NOMO-1 treated with dmso at 0.1 percent for 144 hours (cell line): ENCODE measurements around the gene ACTR5.
"Not testable (repeated sequence)": the region's sequence is repeated elsewhere in the genome, so short reads cannot be mapped to it uniquely, and the experiment has no call there.

Source experiments
- DNase-seq: peaks from one replicate; lab custom pipeline; 2025; ENCODE audit not compliant: unreplicated experiment; lab: John Stamatoyannopoulos, UW

The ACTR5 gene

DNA sequence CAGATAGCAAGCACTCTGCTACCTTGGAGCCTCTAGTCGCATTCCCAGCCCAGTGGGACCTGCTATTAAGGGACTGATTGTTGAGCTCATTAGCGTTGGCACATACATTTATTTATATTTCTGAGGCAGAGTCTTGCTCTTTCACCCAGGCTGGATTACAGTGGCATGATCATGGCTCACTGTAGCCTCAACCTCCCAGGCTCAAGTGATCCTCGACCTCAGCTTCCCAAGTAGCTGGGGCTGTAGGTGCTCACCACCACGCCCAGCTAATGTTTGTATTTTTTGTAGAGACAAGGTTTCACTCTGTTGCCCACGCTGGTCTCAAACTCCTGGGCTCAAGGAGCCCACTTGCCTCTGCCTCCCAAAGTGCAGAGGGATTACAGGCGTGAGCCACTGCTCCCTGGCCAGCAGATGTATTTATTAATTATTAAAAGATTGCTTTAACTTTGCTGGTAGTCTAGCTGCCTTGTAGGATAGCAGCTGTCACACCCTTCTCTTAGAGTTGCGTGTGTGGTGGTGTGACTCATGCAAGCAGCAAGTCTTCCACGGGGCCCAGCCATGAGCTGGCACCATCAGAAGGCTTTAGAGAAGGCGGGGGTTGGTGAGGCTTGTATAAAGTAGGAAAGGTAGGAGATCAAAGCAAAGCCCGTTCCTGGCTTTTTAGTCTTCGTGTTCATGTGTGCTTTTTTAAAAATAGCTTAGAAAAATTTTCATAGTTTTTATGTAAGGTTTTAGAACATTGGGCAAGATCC, 16.5 kb downstream of the ACTR5 start:
- peak; percentile 34 for DNase-seq

DNA sequence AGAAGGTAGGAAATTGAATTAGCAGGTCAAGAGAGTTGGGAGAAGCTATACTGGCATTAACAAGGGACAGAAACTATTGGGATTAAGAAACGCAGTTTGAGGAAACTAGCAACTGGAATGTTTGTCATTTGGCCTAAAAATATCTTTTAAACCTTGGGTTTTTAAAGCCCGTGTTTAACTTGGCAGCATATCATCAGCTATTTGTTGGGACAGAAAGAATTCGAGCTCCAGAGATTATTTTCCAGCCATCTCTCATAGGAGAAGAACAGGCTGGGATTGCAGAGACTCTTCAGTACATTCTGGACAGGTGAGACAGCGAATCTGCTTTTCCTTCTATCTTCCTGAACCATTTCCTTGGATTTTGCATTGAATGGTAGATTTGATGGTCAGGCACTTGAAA, 17.8 kb downstream of the ACTR5 start:
- DNase-seq, result no peak

DNA sequence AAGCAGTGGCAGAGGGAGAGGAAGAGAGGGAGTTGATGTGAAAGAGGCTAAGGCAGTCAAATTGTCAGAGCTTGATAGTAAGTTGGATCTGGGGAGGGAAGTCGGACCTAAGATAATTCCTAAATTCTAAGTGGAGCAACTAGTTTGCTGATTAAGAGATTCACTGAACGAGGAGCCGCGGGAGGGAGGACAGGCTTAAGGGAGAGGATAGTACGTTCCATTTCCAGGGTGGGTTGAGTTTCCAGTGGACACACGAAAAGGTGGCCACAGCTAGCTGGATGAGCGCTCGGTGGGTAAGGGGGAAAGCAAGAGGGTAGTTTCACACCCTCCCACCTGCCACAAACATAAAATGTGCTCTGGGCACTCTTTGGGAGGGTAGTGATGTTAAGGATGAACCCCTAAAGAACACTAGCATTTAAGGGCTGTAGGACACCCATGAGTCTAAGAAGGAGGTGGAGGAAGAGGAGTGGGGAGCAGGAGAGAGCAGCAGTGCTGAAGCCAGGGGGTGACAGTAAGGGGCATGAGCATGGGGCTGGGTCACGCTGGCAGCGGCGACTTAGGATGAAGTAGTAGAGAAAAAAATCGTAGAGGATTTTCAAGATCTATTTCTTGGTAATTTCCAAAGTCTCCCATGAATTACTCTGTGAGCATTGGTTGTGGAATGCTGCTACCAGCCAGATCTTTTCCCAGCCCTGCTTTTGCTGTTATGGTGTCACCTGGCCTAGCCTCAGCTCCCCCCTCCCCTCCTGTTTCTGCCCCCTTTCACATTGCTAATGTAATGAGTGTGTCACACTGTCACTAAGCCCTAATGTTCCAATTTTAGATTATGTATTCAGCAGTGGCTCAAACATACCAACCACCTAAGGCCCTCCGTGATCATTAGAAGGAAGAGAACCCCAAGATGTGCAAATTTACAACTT, 21.4 kb downstream of the ACTR5 start:
- no peak for DNase-seq

DNA sequence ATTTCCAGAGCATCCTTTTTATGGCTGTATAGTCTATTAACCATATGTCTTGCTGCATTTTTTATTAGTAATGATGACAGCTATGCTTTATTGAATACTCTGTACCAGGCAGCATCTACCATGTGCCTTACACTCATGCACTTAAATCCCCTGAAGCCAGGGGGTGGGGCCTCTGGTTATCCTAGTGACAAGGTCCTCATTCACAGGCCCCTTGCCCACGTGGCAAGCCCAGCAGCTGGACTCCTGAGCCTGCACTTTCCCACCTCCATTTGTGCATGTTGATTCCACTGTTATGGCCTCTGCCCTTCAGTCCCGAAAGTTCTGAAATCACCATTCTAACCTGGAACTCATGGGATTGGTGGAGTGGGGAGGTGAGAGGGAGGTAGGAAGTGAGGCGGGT, 22.3 kb downstream of the ACTR5 start:
- DNase-seq, result no peak

DNA sequence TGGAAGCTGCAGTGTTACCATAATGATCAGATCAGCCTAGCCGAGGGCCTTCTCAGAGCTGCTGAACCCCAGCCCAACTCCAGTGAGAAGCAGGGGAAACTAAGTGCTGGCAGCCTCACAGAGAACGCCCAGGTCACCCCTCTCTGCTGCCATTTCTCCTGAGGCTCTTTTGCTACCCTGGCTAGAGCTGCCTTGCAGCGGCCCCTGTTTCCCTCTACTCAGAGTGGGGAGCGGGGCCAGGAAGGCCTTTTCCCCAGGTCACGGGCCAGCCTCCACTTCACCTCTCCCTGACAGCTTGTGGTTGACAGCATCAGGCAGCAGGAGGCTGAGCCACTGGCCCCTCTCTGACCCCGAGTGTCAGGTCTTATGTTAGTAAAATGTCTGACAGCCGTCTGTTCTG, 22.7 kb downstream of the ACTR5 start:
- no peak for DNase-seq

DNA sequence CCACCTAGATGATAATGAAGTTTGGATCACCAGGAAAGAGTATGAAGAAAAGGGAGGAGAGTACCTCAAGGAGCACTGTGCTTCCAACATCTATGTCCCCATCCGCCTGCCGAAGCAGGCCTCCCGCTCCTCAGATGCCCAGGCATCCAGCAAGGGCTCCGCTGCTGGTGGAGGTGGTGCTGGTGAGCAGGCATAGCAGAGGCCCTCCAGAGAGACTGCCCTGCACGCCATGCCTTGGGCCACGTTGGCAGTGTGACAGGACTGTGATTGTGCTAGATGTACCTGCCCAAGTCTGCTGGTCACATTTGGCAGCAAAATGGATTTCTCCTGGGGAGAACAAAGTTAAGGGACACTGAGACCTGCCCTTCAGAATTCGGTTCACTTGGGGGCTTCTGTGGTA, 23.4 kb downstream of the ACTR5 start:
- DNase-seq, result no peak

DNA sequence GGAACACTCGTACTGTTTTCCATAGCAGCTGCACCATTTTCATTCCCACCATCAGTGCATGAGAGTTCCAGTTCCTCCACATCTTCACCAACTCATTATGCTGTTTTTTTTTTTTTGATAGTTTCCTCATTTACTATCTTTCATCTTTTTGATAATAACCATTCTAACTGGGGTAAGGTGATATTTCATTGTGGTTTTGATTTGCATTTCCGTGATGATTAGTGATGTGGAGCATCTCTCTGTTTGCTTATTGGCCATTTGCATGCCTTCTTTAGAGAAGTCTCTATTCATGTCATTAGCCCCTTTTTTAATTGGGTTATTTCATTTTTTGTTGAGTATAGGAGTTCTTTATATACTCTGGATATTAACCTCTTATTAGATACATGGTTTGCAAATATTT, 25.9 kb downstream of the ACTR5 start:
- DNase-seq, result no peak

DNA sequence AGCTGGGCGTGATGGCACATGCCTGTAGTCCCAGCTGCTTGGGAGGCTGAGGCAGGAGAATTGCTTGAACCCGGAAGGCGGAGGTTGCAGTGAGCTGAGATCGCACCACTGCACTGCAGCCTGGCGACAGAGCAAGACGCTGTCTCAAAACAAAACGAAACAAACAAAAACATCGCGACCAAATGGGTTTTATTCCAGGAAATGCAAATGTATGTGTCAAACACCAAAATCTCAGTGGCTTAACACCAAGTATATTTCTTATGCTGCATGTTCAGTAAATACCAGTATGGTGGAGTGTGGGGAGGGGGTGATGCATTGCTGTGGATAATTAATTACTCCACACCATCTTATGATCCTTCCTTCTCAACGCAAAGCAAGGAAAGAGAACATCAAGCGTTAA, 28.1 kb downstream of the ACTR5 start:
- no peak for DNase-seq

DNA sequence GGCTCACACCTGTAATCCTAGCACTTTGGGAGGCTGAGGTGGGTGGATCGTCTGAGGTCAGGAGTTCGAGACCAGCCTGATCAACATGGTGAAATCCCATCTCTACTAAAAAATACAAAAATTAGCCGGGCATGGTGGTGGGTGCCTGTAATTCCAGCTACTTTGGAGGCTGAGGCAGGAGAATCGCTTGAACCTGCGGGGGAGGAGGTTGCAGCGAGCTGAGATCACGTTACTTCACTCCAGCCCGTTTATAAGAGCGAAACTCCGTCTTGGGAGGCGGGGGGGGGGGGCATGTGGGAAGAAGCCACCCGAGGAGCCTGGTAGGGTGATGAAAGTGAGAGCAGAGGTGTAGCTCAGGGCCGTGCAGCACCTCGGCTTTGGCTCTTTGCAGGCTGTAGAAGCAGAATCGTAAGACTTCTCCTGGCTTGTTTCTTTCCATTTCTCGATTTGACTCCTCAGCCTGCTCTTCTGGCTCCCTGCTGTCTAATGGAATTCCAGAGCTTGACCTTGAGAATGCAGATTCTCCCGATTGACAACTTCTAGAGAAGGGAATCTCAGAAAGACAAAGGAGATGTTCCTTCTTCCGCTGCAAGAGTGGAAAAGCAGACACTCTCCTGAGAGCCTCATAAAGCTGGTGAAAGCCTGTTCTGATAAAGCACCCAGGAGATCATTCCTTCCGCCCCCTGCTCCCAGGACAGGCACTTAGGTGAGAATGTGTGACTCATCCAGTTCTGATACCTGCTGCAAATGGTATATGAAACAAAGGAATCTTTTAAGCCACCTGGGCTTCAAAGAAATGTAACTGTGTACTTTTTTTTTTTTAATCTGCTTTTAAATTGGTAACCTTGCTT, 31.2 kb downstream of the ACTR5 start:
- DNase-seq, result no peak

DNA sequence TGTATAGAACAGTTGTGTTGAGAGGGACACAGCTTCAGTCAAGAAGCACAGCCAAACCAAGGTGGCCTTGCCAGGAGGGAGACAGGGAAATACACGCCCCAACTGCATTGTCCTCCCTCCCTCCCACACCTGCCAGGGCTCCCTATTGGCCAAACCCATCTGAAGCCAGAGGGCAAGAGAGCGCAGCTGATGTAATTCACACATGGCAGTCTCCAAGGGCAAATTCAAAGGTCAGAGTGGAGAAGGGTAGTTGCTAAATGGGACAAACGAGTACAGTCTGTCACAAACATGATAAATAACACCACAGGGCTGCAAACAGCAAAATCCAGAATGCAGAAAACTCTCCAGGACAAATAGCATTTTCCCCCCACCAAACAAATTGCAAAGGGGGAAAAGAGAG, 34.0 kb downstream of the ACTR5 start:
- no peak for DNase-seq

DNA sequence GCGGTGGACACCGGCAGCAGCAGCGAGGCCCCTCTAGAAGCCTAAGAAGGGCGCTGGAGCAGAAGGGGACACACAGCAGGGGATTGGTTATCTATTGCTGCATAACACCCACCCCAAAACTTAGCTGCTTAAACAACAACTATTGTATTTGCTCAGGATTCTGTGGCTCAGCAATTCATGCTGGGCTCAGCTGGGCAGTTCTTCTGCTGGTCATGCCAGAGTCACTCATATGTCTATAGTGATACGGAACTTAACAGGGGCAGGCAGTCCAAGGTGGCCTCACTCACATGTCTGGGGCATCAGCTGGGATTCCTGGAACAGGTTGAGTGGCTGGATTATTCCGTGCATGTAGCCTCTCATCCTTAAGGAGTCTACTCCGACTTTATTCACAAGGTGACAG, 39.6 kb downstream of the ACTR5 start:
- DNase-seq, result no peak

DNA sequence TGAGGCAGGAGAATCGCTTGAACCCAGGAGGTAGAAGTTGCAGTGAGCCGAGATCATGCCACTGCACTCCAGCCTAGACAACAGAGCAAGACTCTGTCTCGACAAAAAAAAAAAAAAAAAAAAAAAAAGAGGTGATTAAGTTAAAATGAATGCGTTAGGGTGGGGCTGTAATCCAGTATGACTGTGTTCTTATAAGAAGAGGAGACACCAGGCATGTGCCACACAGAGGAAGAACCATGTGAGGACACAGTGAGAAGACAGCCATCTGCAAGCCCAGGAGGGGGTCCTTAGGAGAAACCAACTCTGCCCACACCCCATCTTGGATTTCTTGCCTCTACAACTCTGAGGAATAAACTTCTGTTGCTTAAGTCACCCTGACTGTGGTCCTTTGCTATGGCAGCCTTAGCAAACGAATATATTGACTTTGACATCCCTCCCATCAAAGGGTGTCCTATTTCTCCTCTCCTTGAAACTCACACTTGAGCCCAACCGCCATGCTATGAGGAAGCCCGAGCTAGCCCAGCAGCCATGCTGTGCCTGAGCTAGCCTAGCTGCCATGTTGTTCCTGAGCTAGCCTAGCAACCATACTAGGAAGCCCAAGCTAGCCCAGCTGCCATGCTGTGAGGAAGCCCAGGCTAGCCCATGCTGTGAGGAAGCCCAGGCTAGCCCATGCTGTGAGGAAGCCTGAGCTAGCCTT, 41.4 kb downstream of the ACTR5 start:
- DNase-seq, result no peak

DNA sequence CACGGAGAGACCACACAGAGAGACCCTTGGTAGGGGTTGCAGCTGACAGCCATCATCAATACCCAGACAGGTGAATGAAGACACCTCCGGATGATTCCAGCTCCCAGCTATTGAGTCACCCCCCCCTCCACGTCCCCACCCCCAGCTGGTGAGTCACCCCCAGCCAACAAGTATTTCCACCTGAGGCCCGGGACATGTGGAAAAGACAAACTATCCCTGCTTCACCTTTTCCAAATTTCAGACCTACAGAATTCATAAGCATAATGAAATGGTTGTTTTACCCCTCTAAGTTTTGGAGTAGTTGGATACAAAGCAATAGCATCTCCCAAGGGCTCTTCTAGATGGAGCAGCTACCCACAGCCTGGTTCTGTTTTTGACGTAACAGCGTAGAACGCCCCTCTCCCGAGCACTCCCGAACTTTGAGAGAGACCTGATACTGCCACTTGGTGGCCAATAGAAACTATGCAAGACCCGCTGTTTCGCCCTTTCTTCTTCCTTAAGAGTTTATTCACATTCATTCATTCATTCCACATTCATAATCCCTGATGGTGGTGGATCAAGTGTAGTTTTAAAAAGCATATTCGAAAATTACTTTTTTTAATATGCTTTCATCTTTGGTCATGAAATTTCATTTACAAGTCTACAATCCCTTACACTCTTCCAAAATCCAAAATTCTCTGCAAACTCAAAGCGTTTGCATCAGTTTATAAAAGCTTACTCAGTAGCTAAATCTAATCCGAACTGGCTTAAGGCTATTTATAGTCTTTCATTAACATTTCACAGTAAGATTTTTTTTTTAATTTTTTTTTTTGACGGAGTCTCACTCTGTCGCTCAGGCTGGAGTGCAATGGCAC, 42.2 kb downstream of the ACTR5 start:
- peak; percentile 51 for DNase-seq

DNA sequence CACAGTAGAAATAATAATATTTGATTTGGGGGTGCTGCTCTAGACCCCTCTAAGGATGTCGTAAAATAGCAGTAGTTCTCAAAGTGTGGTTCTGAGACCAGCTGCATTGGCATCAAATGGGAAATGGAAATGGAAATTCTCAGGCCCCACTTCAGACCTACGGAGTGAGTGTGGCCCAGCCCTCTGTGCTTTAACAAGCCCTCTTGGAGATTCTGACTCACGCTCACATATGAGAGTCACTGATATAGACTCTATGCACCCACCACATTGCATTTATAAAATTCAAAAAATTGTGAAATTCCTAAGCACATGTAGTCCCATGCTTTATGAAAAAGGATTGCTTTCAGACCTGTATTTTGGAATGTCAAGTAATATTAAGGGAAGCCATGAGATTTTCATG, 43.0 kb downstream of the ACTR5 start:
- DNase-seq, result no peak

DNA sequence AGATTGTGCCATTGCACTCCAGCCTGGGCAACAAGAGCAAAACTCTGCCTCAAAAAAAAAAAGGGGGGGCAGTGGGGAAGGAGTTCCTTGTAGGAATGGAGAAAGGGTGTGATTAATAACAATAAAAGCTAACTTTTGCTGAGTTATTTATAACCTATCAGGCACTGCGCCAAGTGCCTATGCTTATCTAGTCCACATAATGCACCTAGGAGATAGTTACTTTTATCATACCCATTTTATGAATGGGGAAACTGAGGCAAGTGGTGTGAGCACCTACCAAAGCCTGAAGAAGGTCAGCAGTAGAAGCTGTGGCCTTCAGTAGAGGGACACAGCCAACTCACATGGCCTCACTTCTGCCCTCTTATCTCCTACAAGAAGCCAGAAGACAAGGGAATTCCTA, 43.7 kb downstream of the ACTR5 start:
- no peak for DNase-seq

DNA sequence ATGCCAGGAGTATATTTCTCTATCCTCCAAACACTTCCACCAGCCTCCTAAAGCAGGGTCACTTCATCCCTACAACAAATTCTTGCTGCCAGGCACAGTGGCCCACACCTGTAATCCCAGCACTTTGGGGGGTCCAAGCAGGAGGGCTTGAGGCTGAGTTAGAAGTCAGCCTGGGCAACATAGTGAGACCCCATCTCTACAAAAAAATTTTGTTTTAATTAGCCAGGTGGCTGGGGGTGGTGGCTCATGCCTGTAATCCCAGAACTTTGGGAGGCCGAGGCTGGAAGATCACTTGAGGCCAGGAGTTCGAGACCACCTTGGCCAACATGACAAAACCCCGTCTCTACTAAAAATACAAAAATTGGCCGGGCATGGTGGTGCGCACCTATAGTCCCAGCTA, 45.8 kb downstream of the ACTR5 start:
- DNase-seq, result not testable (repeated sequence)

DNA sequence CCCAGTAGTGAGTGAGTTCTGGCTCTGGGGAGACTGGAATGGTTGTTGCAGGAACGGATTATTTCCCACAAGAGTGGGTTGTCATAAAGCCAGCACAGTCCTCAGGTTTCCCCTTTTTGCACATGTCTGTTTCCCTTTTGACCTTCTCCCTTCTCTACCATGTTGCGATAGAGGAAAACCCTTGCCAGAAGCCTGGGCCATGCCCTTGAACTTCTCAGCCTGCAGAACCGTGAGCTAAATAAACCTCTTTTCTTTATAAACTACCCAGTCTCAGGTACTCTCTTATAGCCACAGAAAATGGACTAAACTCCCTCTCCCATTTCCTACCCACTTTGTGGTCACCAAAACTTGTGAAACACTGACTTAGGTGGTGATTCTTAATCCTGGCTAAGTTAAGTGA, 50.0 kb downstream of the ACTR5 start:
- DNase-seq, result no peak

DNA sequence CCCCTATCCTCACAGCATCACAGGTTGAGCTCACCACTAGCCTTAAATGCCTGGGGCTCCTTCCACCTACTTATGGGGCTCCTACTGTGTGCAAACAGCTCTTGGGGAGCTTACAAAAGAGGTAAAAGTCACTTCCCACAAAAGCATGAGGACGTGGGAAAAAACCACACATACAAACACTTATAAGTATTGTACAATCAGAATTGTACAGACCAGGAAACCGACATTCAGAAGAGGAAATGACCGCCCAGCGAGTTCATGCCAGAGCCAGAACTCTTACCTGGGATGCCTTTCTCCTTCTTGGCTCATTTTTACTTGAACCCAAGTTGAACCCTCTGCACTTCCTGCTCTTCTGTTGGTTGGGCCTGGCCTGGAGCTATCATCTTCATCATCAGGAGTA, 50.9 kb downstream of the ACTR5 start:
- no peak for DNase-seq

DNA sequence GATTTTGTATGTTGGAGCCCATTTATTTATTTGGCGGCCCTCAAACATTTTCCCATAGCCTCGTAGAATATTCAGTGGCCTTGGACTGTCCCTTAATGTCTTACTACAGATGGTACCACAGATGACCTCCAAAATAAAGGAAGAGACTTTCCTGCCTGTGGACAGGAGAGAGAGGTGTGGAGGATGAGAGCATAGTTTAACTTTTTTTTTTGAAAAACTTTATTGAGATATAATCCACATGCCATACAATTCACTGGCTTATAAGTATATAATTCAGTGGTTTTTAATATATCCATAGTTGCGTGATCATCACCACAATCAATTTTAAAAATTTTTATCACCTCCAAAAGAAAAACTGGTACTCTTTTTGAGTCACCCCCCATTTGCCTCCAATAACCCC, 52.6 kb downstream of the ACTR5 start:
- DNase-seq, result no peak

DNA sequence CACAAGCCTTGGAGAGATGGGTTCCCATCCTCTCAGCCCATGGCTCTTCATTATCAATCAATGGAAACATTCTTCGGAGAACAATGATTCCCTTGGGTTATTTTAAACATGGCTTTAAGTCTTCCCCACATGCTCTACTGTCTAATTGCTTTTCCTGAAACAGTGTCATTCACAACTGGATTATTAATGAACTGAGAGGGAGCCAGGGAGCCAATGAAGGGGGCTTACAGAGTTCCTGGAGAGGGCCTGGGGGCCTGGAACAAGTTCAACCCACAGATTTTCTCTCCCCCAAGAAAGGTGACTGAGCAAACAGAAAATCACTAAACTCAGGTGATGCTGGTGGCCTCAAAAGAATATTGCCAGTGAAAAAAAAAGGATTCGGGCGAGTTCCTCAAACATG, 56.0 kb downstream of the ACTR5 start:
- DNase-seq, result no peak
